ENCODE measurements around the gene CLASRP. TPM values are rescaled to one million over a fixed set of nuclear protein-coding genes. Genes with fewer than 3 reads are reported as not detected.

The CLASRP gene
- total and polyA plus RNA-seq, 7 donors = 19.0 to 157 (median 65.6) TPM

- peak; percentile 98 for DNase-seq
- Histone ChIP-seq H3K27ac (peak within 1 kb of the TSS; percentile 100), H3K9me3 (no peaks in the 10 kb centered on the region), H3K4me3 (peak within 1 kb of the TSS; percentile 86 to 91 (median 88)), H3K36me3 (no peaks in the 10 kb centered on the region), H3K27me3 (no peaks in the 10 kb centered on the region), H3K4me1 (peaks cover 0 to 15% (median 13%) of the 10 kb centered on the region in 4 donors)
- intact Hi-C loops (cut with DNase I) = loop anchor here (2.0 kb wide), 1 partner anchor 46 kb away; the partner anchor contains the start of gene CLPTM1
- WGBS, 2 donors = 1% methylated on average over 79 of the region's 79 CpGs
- TF ChIP-seq POLR2AphosphoS5 (IDR thresholded peaks at IDR 0.05) = peak in 1 of 4 donors; percentile 70
- no peak for TF ChIP-seq POLR2A (IDR thresholded peaks at IDR 0.05)
- TF ChIP-seq EP300 (IDR thresholded peaks at IDR 0.05) = peak in 2 of 4 donors; percentile 33 to 56
- no peak for TF ChIP-seq CTCF (IDR thresholded peaks at IDR 0.05)
Observed at GRCh38 chr19:45001087-45001739, 37.6 kb upstream of the CLASRP start, which contains the start of gene RELB. RELB (plus strand) TSS chr19:45001464; CDS start chr19:45001580, 116 bp downstream.

- 95 to 97% methylated on average over 4 of the region's 4 CpGs for WGBS, 2 donors
- peaks cover 0 to 15% (median 13%) of the 10 kb centered on the region in 4 donors for H3K4me1 ChIP-seq
- intact Hi-C loops (cut with DNase I) = loop anchor here (2.0 kb wide), 1 partner anchor 35 kb away; the partner anchor contains the start of gene CLASRP
Observed at GRCh38 chr19:45003485-45003884, 35.4 kb upstream of the CLASRP start.

GRCh38 chr19:45005787-45006186 lies 33.1 kb upstream of the CLASRP start:
- H3K36me3 ChIP-seq = peaks cover 0 to 13% (median 0%) of the 10 kb centered on the region in 4 donors
- peak in 1 of 2 donors; percentile 15 for TF ChIP-seq POLR2A (IDR thresholded peaks at IDR 0.05)
- TF ChIP-seq POLR2AphosphoS5 (IDR thresholded peaks at IDR 0.05) = no peak
- peaks cover 0 to 12% (median 10%) of the 10 kb centered on the region in 4 donors for H3K4me1 ChIP-seq
- no peak overlapping the region for H3K27ac ChIP-seq
- no peak for DNase-seq
- no peaks in the 10 kb centered on the region for H3K27me3 ChIP-seq
- no peak overlapping the region for H3K4me3 ChIP-seq
- 20 to 66% methylated on average over 9 of the region's 9 CpGs for WGBS, 2 donors
- H3K9me3 ChIP-seq = no peaks in the 10 kb centered on the region
- intact Hi-C loops (cut with DNase I) = no loop called here

More at GRCh38 chr19:45003485-45003884, 35.4 kb upstream of the CLASRP start:
- H3K27ac ChIP-seq = no peak overlapping the region
- no peaks in the 10 kb centered on the region for H3K9me3 ChIP-seq
- no peak for TF ChIP-seq POLR2AphosphoS5 (IDR thresholded peaks at IDR 0.05)
- TF ChIP-seq POLR2A (IDR thresholded peaks at IDR 0.05) = no peak
- TF ChIP-seq EP300 (IDR thresholded peaks at IDR 0.05) = no peak
- no peak for TF ChIP-seq CTCF (IDR thresholded peaks at IDR 0.05)
- DNase-seq = no peak
- no peaks in the 10 kb centered on the region for H3K27me3 ChIP-seq
- peaks cover 0 to 10% (median 0%) of the 10 kb centered on the region in 4 donors for H3K36me3 ChIP-seq
- no peak overlapping the region for H3K4me3 ChIP-seq

- TF ChIP-seq EP300 (IDR thresholded peaks at IDR 0.05) (no peak), POLR2A (IDR thresholded peaks at IDR 0.05) (no peak), POLR2AphosphoS5 (IDR thresholded peaks at IDR 0.05) (no peak), CTCF (IDR thresholded peaks at IDR 0.05) (no peak)
- H3K9me3 ChIP-seq = no peaks in the 10 kb centered on the region
- no peaks in the 10 kb centered on the region for H3K4me1 ChIP-seq
- peaks cover 0 to 31% (median 0%) of the 10 kb centered on the region in 4 donors for H3K36me3 ChIP-seq
- no peak overlapping the region for H3K27ac ChIP-seq
- 17 to 61% methylated on average over 10 of the region's 10 CpGs for WGBS, 2 donors
- no peak for DNase-seq
- H3K4me3 ChIP-seq = no peak overlapping the region
- intact Hi-C loops (cut with DNase I) = no loop called here
- no peaks in the 10 kb centered on the region for H3K27me3 ChIP-seq
Observed at GRCh38 chr19:45008552-45008951, 30.3 kb upstream of the CLASRP start.

GRCh38 chr19:45009625-45010255 lies 29.1 kb upstream of the CLASRP start:
- H3K9me3 ChIP-seq = no peaks in the 10 kb centered on the region
- no peak for TF ChIP-seq CTCF (IDR thresholded peaks at IDR 0.05)
- no peak for TF ChIP-seq POLR2AphosphoS5 (IDR thresholded peaks at IDR 0.05)
- no peak for TF ChIP-seq POLR2A (IDR thresholded peaks at IDR 0.05)
- TF ChIP-seq EP300 (IDR thresholded peaks at IDR 0.05) = no peak
- DNase-seq = no peak
- H3K36me3 ChIP-seq = peaks cover 0 to 42% (median 0%) of the 10 kb centered on the region in 4 donors
- H3K27me3 ChIP-seq = no peaks in the 10 kb centered on the region
- 92 to 95% methylated on average over 9 of the region's 9 CpGs for WGBS, 2 donors
- no peaks in the 10 kb centered on the region for H3K4me1 ChIP-seq
- H3K27ac ChIP-seq = no peak overlapping the region
- intact Hi-C loops (cut with DNase I) = loop anchor here (10.0 kb wide), 1 partner anchor 245 kb away; the partner anchor contains the start of gene MARK4
- H3K4me3 ChIP-seq = no peak overlapping the region

Measured in sigmoid colon (tissue), 7 donors.